Parathyroid adenoma (tissue), 2 donors: ENCODE measurements around the gene CEMIP.

ENCODE experiments used
- H2AFZ ChIP-seq: fragments of 300-600 bp; sonication (generic); one replicate; pipeline ENCODE4 v1.7.0; 2017; ENCODE audit warnings: antibody characterized with exemption, mild to moderate bottlenecking
- H3K27ac ChIP-seq: fragments of 300-600 bp; sonication (generic); one replicate; pipeline ENCODE4 v1.7.0; 2017
- H3K27me3 ChIP-seq: fragments of 300-600 bp; sonication (generic); one replicate; pipeline ENCODE4 v1.7.0; 2017; ENCODE audit warnings: low read length; ENCODE audit not compliant: control insufficient read depth, insufficient read depth
- H3K36me3 ChIP-seq: fragments of 300-600 bp; sonication (generic); one replicate; pipeline ENCODE4 v1.7.0; 2017; ENCODE audit warnings: low read length; ENCODE audit not compliant: control insufficient read depth, insufficient read depth
- H3K4me1 ChIP-seq: fragments of 300-600 bp; sonication (generic); one replicate; pipeline ENCODE4 v1.7.0; 2017; ENCODE audit warnings: control low read depth
- H3K4me2 ChIP-seq: fragments of 300-600 bp; sonication (generic); one replicate; pipeline ENCODE4 v1.7.0; 2017; ENCODE audit warnings: low read length
- H3K4me3 ChIP-seq: fragments of 300-600 bp; sonication (generic); one replicate; pipeline ENCODE4 v1.7.0; 2017; ENCODE audit warnings: low read depth, low read length
- H3K79me2 ChIP-seq: fragments of 300-600 bp; sonication (generic); one replicate; pipeline ENCODE4 v1.7.0; 2017; ENCODE audit warnings: control low read depth
- H3K9ac ChIP-seq: fragments of 300-600 bp; sonication (generic); one replicate; pipeline ENCODE4 v1.7.0; 2017; ENCODE audit warnings: mild to moderate bottlenecking
- H3K9me3 ChIP-seq: fragments of 300-600 bp; sonication (generic); one replicate; pipeline ENCODE4 v1.7.0; 2017; ENCODE audit warnings: low read length; ENCODE audit not compliant: control insufficient read depth
- CTCF ChIP-seq: fragments of 300-600 bp; sonication (generic); IDR thresholded peaks from one replicate; pipeline ENCODE4 v1.7.0; 2017; ENCODE audit warnings: antibody characterized with exemption, mild to moderate bottlenecking
- donor health status: primary hyperparathyroidism.

Gene CEMIP

GRCh38 chr15:80811781-80812315 lies 32.7 kb downstream of the CEMIP start:
- peaks cover 4% of the 10 kb centered on the region for H3K4me1 ChIP-seq
- no peak overlapping the region for H3K4me2 ChIP-seq
- no peak overlapping the region for H3K4me3 ChIP-seq
- H3K27ac ChIP-seq = no peak overlapping the region
- no peaks in the 10 kb centered on the region for H3K79me2 ChIP-seq
- no peak overlapping the region for H2AFZ ChIP-seq
- H3K9me3 ChIP-seq = no peaks in the 10 kb centered on the region
- H3K9ac ChIP-seq = no peak overlapping the region
- no peak for TF ChIP-seq CTCF
- H3K27me3 ChIP-seq = no peaks in the 10 kb centered on the region
- H3K36me3 ChIP-seq = no peaks in the 10 kb centered on the region

GRCh38 chr15:80815106-80815505 lies 35.9 kb downstream of the CEMIP start:
- TF ChIP-seq CTCF = no peak
- no peak overlapping the region for H3K4me3 ChIP-seq
- no peaks in the 10 kb centered on the region for H3K79me2 ChIP-seq
- H3K36me3 ChIP-seq = no peaks in the 10 kb centered on the region
- H3K9ac ChIP-seq = no peak overlapping the region
- H3K4me2 ChIP-seq = no peak overlapping the region
- H3K27ac ChIP-seq = no peak overlapping the region
- H3K9me3 ChIP-seq = no peaks in the 10 kb centered on the region
- peaks cover 4% of the 10 kb centered on the region for H3K4me1 ChIP-seq
- H3K27me3 ChIP-seq = no peaks in the 10 kb centered on the region
- H2AFZ ChIP-seq = no peak overlapping the region

GRCh38 chr15:80816049-80816653 lies 37.0 kb downstream of the CEMIP start:
- Histone ChIP-seq H3K79me2 (no peaks in the 10 kb centered on the region), H3K4me2 (no peak overlapping the region), H3K4me1 (peaks cover 4% of the 10 kb centered on the region), H3K36me3 (no peaks in the 10 kb centered on the region), H3K27me3 (no peaks in the 10 kb centered on the region), H3K9me3 (no peaks in the 10 kb centered on the region), H3K9ac (no peak overlapping the region), H3K27ac (no peak overlapping the region), H3K4me3 (no peak overlapping the region), H2AFZ (no peak overlapping the region)
- no peak for TF ChIP-seq CTCF

- TF ChIP-seq CTCF = no peak
- H3K9me3 ChIP-seq = no peaks in the 10 kb centered on the region
- no peak overlapping the region for H2AFZ ChIP-seq
- no peak overlapping the region for H3K27ac ChIP-seq
- no peak overlapping the region for H3K4me3 ChIP-seq
- H3K27me3 ChIP-seq = no peaks in the 10 kb centered on the region
- H3K9ac ChIP-seq = no peak overlapping the region
- H3K79me2 ChIP-seq = no peaks in the 10 kb centered on the region
- no peaks in the 10 kb centered on the region for H3K36me3 ChIP-seq
- no peak overlapping the region for H3K4me2 ChIP-seq
- H3K4me1 ChIP-seq = peaks cover 4% of the 10 kb centered on the region
Observed at GRCh38 chr15:80816936-80817335, 37.8 kb downstream of the CEMIP start.

GRCh38 chr15:80817901-80818300 lies 38.7 kb downstream of the CEMIP start:
- no peaks in the 10 kb centered on the region for H3K27me3 ChIP-seq
- no peak overlapping the region for H3K27ac ChIP-seq
- H3K4me3 ChIP-seq = no peak overlapping the region
- no peak overlapping the region for H2AFZ ChIP-seq
- H3K9me3 ChIP-seq = no peaks in the 10 kb centered on the region
- no peak overlapping the region for H3K4me2 ChIP-seq
- H3K79me2 ChIP-seq = no peaks in the 10 kb centered on the region
- H3K36me3 ChIP-seq = no peaks in the 10 kb centered on the region
- H3K4me1 ChIP-seq = peaks cover 4% of the 10 kb centered on the region
- TF ChIP-seq CTCF = no peak
- no peak overlapping the region for H3K9ac ChIP-seq
